NCI-H774 (cell line): ENCODE data around the gene PDLIM5.

ENCODE experiments used
- DNase-seq: peaks from one replicate; lab custom pipeline; 2025; lab: John Stamatoyannopoulos, UW

Gene PDLIM5

DNA sequence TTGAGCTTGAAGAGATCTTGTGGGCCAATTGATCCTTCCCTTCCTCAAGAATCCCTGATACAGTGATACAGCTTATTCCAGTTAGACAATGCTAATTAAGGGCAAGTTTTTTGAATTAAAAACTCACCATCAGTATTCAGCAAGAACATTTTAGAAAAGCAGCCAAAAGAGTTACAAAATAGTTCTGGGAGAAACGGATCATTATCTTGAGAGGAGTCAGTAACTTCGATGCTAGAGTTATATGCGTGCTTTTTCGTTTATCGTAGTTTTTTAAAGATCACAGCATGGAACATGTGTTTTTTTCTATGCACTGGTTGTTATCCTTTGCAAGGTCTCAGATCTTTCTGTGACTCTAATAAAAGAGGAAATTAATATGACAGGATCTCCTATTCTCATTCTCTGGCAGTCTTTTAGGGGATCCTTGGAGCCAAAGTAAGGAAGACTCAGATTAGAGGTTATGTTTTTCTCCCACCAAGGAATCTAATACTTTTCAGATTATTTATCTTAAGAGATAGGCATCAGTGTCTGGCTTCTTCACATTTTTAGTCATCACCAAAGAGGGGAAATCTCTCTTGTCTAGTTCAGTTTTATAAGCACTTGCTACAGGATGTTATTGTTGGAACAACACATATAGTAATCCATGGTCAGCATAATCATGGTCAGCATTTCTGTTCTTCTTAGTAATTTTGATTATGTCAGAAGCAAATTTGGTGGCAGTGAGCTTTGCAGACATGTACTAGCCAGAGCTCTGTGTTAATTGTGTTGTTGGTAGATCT, 109.7 kb downstream of the PDLIM5 start:
- no peak for DNase-seq

DNA sequence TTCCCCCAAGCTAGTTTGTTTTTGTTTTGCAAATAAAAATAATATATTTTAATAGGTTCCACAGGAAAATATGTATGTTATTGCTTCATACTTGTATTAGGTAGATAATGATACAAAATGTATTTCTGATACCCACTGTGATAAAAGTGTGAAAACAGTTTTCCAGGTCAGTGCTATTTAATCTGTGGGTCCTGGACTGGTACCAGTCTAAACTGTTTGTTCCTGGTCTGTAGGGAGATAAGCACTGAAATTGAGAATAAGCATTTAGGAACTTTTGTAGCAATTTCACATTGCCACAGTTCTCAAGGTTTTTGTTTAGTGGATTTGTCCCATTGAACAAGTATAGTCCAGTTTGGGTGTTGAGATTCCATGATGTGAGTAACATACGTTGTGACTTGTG, 110.5 kb downstream of the PDLIM5 start:
- DNase-seq, result no peak

DNA sequence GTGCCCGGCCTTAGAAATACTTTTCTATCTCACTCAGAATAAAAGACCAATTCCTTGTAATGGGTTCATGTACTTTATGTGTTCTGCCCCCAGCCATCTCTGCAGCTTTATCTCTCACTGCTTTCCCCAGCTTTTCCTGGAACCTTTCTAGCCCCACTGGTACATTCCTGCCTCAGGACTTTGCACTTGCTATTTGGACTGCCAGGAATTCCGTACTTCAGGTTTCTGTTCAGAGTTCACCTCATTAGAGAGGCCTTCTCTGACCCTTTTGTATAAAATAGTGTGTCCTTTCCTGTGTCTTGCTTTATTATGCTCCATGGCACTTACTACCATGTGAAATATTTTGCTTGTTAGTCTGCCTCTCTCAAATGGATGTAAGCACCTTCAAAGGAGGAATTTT, 112.5 kb downstream of the PDLIM5 start:
- no peak for DNase-seq

DNA sequence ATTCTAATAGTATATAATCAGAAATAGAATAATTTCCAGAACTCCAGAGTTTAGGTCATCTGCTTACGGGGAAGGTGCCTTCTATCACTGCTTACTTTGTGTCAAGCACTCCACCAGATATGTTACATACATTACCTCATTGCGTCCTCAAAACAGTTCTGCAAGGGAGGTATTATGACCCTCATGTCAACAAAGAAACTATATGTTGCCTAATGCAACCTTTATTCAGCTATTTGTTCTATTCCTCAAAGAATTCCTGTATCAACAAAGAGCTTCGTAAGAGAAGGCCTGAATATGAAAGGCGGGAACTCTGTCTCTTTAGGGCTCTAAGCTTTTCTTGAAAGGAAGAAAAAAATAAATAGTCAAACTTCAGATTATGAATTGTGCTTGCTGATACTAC, 114.7 kb downstream of the PDLIM5 start:
- no peak for DNase-seq

DNA sequence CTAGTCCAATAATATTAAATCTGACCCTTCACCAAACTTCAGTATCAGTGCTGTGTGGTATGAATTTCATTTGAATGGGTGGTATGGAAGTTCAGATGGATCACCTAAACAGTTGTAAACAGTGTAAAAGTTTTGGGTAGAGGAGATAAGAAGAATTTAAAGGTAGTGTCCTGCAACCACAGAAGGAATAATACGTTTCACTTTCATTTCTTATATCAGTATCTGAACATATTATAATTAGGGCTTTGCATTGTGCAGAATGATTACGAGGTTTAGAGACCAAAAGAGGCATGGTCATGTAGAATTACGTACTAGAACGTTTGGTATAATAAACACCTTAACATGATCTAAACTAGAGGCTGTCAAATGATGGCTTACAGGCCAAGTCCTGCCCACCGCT, 116.1 kb downstream of the PDLIM5 start:
- no peak for DNase-seq

DNA sequence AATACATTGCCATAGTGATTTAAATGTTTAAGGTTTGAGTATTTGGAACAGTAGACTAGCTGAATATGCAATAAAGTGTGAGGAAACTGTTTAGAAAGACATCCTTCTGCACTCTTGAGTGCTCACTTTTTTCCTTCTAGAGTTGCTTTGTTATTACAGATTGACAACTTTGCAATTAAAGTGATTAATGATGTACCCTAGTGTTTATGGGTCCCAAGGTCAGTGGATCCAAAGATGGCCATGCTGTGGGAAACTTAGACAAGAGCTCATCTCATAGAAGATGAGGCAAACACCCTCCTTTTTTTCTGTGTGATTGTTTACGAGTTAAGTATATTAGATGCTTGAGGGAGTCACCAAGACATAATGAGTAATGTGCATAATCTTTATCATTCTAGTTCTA, 118.8 kb downstream of the PDLIM5 start:
- no peak for DNase-seq

DNA sequence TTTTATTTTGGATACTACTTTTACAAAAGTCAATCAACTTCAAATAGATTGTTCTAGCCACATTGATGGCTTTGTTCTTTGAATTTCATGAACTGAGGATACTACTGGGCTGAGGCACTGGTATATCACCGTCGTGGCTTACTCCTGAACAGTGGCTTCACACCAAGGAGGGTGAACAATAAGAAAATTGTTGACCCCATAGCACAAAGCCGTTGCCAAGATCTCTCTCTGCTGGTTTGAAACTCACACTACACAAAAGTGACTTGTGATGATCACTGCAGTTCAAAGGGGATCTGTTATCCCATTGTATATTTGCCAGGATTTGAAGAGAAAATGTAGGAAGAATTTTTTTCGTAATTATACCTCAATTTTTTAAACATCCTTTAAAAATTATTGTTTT, 119.6 kb downstream of the PDLIM5 start:
- DNase-seq, result no peak

DNA sequence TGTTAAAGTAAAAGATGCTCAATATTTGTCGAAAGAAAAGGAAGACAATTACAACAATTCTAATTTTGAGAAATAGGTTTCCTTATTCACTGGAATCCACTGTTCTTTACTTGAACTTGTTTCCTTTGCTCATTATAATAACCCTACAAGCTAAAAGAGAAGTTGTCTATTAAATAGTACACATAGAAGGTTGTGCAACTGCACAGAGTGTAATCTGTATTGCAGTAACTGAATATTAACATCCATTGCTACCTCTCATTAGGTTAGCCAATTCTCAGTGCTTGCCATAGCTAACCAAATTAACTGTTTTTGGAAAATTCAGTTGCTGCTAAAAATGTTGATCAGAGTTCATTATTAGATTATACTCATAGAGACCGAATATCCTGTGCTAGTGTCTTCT, 120.0 kb downstream of the PDLIM5 start:
- DNase-seq, result no peak

DNA sequence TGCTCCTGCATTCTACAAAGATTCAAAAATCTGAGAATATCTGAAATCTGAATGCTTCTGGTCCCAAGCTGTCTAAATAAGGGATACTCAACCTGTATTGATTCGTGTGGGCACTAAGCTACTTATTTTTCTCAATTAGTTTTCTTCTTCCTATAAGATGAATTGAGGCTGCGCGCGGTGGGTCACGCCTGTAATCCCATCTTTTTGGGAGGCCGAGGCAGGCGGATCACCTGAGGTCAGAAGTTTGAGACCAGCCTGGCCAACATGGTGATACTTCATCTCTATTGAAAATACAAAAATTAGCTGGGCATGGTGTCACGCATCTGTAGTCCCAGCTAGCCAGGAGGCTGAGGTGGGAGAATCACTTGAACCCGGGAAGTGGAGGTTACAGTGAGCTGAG, 122.3 kb downstream of the PDLIM5 start:
- DNase-seq, result no peak

DNA sequence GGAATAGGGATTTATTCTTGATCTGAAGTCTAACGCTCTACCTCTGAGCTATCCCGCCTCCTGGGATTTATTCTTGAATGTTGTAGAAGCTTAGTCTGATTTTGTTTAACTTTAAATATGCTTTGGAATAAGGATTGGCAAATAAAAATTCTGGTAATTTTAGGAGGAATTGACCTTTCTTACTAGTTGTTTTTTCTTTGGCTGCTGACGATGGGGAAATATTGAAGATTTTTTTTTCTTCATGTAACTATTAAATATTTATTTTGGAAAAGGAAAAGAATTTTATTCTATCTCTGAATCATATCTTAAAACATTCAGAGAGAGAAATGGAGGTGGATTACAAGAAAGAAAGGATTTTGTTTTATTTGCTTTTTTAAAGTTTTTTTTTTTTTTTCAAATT, 122.9 kb downstream of the PDLIM5 start:
- no peak for DNase-seq

DNA sequence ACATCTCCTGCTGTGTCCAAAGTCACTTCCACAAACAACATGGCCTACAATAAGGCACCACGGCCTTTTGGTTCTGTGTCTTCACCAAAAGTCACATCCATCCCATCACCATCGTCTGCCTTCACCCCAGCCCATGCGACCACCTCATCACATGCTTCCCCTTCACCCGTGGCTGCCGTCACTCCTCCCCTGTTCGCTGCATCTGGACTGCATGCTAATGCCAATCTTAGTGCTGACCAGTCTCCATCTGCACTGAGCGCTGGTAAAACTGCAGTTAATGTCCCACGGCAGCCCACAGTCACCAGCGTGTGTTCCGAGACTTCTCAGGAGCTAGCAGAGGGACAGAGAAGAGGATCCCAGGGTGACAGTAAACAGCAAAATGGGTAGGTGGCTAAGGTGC, 123.9 kb downstream of the PDLIM5 start:
- DNase-seq, result no peak

DNA sequence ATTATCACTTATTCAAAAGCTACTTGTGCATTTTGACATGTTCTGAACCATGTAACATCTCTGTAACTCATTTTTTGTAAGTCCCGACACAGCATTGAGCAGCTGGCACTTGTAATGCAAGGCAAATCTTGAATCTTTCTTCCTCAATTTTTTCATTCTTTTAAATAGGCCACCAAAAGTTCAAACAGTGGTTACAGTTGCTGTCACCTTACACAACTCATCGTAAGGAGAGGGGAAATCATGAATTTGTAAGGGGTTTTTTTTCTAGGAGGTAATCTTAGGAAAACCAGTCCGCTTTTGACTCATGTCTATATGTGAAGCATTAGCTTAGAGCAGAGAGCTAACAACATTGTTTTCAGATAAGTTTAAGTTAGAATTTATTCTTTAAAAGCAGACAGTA, 124.5 kb downstream of the PDLIM5 start:
- DNase-seq, result no peak

DNA sequence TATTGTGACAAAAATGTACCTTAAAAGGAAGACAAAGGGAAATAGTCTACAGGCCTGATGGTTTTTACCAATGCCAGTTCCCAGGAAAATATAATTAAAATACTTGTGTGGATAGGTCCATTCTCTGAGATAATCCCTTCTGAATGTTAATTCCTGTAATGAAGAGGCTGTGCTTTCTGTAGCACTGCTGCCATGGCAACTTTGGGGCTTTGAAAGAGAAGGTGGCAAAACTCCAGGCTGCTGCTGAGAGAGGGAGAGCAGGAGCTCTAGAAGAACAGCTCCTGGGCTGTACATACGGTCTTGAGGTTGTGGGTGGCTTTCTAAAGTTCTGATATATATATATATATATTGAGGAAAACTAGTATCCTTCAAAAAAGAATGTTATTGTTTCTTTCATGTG, 125.4 kb downstream of the PDLIM5 start:
- peak; percentile 30 for DNase-seq

DNA sequence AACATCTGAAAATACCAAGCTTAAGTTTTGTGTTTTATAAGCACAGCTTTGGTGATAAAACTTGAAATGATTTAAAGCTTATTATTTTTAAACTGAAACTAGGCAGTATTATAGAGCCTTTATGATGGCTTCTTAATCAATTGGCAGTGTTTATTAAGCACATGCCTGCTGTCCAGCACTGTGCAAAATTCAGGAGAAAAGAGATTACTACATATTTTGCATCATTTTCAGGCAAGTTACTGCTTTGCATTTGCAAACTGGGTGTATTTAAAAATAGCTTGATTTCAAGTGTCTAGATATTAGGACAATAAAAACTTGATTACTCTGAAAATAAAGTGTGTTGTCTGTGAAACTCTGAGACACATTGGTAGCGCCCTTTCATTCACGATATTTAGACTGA, 126.5 kb downstream of the PDLIM5 start:
- DNase-seq, result no peak

DNA sequence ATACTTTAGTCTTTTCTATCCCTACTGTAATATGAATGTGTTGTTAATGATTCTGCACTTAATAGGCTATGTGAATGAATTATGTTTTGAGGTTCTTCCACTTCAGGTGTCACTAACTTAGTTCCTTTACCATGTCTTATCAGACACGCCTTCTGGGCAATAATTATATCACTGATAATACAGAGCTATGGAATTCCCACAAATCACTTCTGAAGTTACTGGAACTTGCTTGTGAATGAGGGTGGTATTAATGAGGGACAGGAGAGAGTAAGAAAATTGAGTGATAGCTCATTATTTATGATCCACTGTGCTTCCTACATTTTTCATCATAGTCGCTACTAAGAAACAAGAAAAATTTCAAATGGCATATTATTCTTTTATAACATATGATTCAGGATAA, 130.0 kb downstream of the PDLIM5 start:
- no peak for DNase-seq

DNA sequence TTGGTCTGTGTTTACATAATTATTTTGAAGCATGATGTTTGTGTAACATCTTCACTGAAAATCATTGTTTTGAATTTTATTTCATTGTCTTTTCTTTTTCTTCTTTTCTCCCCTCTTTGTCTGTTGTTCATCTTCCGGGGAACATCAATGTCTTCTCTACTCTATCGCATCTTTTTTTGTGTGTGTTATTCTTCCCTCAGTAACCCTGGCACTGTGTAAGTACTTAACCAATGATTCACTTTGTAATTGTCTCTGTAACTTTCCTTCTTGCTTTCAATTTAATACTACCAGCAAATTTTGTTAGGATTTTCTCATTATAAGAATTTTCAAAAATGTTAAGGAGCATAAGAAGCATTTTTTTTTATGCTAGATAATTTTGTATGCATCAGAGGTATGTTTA, 130.8 kb downstream of the PDLIM5 start:
- DNase-seq, result no peak

DNA sequence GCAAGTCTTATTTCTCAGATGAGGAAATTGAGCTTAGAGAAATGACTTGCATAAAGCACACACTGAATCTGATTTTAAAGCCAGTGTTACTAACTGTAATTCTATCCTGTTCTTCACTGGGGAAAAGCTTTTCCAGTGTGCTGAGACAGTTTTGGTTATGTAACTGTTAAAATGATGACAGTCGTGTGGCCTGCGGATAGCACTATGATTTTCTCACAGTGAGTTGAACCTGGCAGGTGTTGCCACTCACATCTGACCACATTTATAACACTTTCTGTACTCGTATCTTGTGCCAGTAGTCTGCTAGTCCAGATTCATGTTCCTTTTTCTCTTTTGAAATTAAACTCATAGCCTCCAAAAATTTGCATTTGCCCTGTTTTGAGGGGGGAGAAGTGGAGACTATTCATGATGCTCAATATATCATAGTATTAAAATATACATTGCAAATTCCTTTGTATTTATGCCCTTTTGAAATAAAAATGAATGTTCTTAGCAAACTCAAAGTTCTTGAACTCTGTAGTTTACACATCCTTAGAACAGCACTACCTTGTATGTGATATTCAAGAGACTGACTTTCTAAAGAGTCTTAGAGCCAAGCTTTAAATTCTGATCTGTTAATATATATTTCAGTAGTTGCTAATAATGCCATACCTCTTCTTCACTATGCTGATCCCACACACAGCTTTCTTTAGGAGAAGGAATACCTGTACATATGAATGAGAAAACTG, 132.3 kb downstream of the PDLIM5 start:
- no peak for DNase-seq

DNA sequence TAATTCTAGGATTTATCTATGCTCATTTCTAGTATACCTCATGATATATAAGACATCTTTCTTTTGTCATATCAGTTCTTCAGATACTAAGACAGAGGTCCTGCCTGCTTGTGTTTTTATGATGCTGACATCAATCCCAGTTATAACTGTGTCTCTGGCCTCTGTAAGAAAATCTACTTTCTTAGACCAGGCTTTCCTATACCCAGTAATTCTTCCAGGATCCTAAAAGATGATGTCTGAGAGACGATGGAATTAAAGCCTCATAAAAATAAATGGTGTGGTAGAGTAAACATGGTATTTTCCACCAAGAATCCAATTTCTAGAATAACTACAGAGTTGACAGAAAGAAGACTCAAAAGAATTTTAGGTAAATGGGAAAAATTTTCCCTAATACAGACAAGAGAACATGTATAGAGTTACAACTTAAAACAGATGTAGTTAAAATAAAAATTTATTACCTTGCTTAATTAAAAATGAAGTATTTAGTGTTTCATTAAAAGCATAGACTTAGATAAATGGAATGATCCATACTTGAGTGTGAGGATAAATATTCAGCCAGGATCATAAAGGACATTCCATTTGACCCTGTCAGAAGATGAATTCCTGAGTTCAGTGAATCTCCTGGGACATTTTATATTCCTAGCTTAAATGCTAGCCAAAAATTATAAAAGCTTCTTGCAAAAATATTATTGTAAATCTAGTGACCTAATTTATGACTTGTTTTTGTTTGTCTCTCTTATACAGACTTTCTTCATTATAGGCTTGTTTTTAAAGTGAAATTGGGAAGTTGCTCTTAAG, 137.4 kb downstream of the PDLIM5 start:
- DNase-seq, result no peak

DNA sequence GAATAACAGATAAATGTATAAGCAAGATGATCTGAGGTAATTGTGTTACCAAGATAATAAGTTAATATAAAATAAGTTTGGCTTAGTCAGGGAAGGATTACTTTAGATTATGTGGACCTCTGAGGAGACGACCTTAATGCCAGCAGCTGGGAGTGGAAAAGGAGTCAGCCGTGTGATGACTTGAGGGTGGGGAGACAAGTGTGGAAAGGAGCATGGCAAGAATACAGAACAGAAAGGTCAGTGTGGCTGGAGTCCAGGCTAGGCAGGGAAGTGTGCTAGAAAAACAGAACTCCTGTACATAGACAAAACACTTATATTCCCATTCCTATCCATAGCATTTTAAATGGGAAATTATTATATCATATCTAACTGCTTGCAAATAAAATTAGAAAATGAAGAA, 138.8 kb downstream of the PDLIM5 start:
- DNase-seq, result no peak

DNA sequence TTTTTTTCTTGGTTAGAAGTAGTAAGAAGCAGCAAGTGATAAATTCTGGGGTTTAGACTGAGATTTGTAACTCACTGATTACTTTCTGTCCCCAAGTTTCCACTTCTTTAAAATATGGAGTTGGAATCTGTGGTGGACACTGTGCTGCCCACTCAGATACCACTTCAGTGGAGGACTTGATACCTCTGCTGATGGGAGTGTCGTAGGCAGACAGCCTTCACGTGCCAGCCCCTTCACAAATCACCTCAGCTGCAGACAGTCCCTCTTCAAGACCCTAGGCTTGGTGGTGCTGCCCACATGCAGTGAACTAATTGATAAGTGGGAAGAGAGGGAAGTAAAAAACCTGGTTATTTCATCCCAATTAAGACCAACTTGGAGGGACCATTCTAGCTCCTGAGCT, 139.5 kb downstream of the PDLIM5 start:
- DNase-seq, result no peak

DNA sequence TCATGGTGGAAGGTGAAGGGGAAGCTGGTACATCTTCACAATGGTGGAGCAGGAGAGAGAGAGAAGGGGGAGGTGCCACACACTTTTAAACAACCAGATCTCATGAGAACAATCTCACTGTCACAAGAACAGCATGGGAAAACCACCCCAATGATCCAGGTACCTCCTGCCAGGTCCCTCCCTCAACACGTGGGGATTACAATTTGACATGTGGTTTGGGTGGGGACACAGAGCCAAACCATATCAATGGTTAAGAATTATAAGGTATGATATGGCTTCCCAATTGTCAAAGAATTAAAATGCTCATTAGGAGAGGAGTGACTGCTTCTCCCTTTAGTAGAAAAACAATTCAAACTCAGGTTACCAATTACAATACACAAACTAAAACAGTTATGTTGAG, 143.3 kb downstream of the PDLIM5 start:
- DNase-seq, result no peak

DNA sequence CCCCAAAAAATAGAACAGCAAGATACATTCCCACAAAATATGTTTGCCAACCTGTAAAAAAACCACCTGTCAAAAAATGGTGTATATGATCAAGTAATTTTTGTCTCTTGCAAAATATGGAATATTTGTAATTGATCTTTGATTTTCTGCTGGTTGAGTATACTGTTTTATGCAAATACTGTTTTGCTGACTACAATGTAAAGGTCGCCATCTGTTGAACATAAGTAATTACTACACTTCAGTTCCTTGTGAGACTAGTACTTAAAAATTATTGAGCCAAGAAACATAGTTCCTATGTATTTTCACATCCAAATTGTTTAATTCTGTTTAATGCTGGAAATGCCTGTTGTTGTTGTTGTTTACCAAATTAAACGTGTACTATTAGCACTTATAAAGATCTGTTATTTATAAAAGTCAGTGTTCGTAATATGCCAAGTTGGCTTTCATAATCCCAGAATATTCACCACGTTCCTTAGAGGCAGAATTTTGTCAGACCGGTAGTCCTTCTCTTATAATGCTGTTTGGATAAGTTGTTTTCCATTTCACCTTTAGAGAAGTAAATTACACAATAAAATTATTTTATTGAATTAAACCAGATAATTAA, 144.2 kb downstream of the PDLIM5 start:
- no peak for DNase-seq

DNA sequence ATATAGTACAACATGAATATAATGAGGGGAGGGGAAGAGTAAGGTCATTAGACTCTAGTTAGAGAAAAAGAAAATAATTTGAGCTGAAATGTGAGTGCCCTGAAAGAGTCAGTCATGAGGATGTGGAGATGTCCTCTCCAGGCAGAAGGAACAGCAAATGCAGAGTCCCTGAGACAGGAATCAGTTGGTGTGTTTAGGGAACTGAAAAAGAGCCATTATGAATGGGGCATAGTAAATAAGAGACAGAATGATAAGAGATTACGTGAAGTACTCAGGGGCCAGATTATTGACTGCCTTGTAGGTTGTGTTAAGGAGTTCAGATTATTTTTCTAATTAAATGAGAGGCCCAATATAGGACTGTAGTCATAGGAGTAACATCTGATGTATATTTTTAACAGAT, 147.0 kb downstream of the PDLIM5 start:
- DNase-seq, result no peak
